Activated B cell treated with CpG ODN at 0.5 μM for 24 hours (primary cell): ENCODE results near the gene PARP12. TPM values are rescaled to one million over a fixed set of nuclear protein-coding genes. Genes with fewer than 3 reads are reported as not detected.

Experiments
- ATAC-seq: fragments of 200-7000 bp; cut with Tn5 transposase; one replicate; pipeline ENCODE4 v1.10.0; 2021; ENCODE audit warnings: low read depth, mild to moderate bottlenecking, moderate library complexity
- CTCF ChIA-PET: fragments of 350-600 bp; sonication (Branson Sonifier 250); formaldehyde crosslinking; loops from one replicate; lab custom pipeline; 2021; ENCODE audit warnings: antibody characterized with exemption; lab: Charles Lee
- POLR2A ChIA-PET: fragments of 350-600 bp; sonication (Branson Sonifier 250); formaldehyde crosslinking; loops from one replicate; lab custom pipeline; 2021; ENCODE audit warnings: antibody characterized with exemption; lab: Charles Lee
- DNase-seq: peaks from one replicate; pipeline ENCODE4 v3.0.0; 2022
- H3K27ac Mint-ChIP-seq: one replicate; pipeline ENCODE4 v1.8.0; 2020; ENCODE audit warnings: mixed read lengths
- H3K27me3 Mint-ChIP-seq: one replicate; pipeline ENCODE4 v1.8.0; 2021; ENCODE audit warnings: mixed read lengths
- H3K36me3 Mint-ChIP-seq: one replicate; pipeline ENCODE4 v1.8.0; 2021; ENCODE audit warnings: low read depth, mixed read lengths
- H3K4me1 Mint-ChIP-seq: one replicate; pipeline ENCODE4 v1.8.0; 2021; ENCODE audit warnings: mixed read lengths
- H3K4me3 Mint-ChIP-seq: one replicate; pipeline ENCODE4 v1.8.0; 2020; ENCODE audit warnings: mild to moderate bottlenecking, mixed read lengths
- H3K9me3 Mint-ChIP-seq: one replicate; pipeline ENCODE4 v1.8.0; 2020; ENCODE audit warnings: mixed read lengths
- CTCF ChIP-seq: fragments of 200-600 bp; IDR thresholded peaks from one replicate; pipeline ENCODE4 v1.8.0; 2022; ENCODE audit warnings: antibody characterized with exemption, mild to moderate bottlenecking
- intact Hi-C: fragments of 100-400 bp; cut with micrococcal nuclease; formaldehyde crosslinking; loops from one replicate; pipeline ENCODE4 v1.15.1; 2024
- total RNA-seq: library from RNA; stranded (reverse); gene quantifications from 2 replicates; pipeline ENCODE4 v1.2.3, GENCODE V29; 2022

The PARP12 gene
- total RNA-seq, 1 donor from 2014 or later = 128 TPM

GRCh38 chr7:140033036-140033435, 29.7 kb downstream of the PARP12 start:
- POLR2A ChIA-PET = no interaction called here
- ATAC-seq (no peak), DNase-seq (no peak)
- Mint-ChIP-seq H3K4me3 (no peak overlapping the region), H3K27me3 (no peaks in the 10 kb centered on the region), H3K9me3 (no peaks in the 10 kb centered on the region), H3K36me3 (peaks cover 76% of the 10 kb centered on the region), H3K4me1 (peaks cover 24% of the 10 kb centered on the region), H3K27ac (no peak overlapping the region)
- intact Hi-C loops = no loop called here
- CTCF ChIA-PET = no interaction called here
- TF ChIP-seq CTCF = no peak

- no peak for DNase-seq
- no peak for ATAC-seq
- ChIA-PET POLR2A (no interaction called here), CTCF (no interaction called here)
- intact Hi-C loops = no loop called here
- H3K27me3 Mint-ChIP-seq = no peaks in the 10 kb centered on the region
- no peaks in the 10 kb centered on the region for H3K9me3 Mint-ChIP-seq
- no peak overlapping the region for H3K4me3 Mint-ChIP-seq
- TF ChIP-seq CTCF = no peak
- no peak overlapping the region for H3K27ac Mint-ChIP-seq
- peaks cover 17% of the 10 kb centered on the region for H3K4me1 Mint-ChIP-seq
- H3K36me3 Mint-ChIP-seq = peaks cover 75% of the 10 kb centered on the region
Measured at GRCh38 chr7:140031364-140031763, 31.4 kb downstream of the PARP12 start.

- ATAC-seq = no peak
- H3K4me3 Mint-ChIP-seq = no peak overlapping the region
- TF ChIP-seq CTCF = no peak
- H3K27me3 Mint-ChIP-seq = no peaks in the 10 kb centered on the region
- intact Hi-C loops = no loop called here
- no peak for DNase-seq
- ChIA-PET CTCF (no interaction called here), POLR2A (no interaction called here)
- H3K4me1 Mint-ChIP-seq = peaks cover 10% of the 10 kb centered on the region
- H3K36me3 Mint-ChIP-seq = peaks cover 82% of the 10 kb centered on the region
- no peaks in the 10 kb centered on the region for H3K9me3 Mint-ChIP-seq
- peak overlapping the region; percentile 32 for H3K27ac Mint-ChIP-seq
Measured at GRCh38 chr7:140029072-140029471, 33.7 kb downstream of the PARP12 start.

- CTCF ChIA-PET = no interaction called here
Measured at GRCh38 chr7:140028311-140028710, 34.4 kb downstream of the PARP12 start.

GRCh38 chr7:140027858-140028257, 34.9 kb downstream of the PARP12 start:
- TF ChIP-seq CTCF = no peak
- ATAC-seq (no peak), DNase-seq (no peak)
- Mint-ChIP-seq H3K27ac (no peak overlapping the region), H3K4me3 (no peak overlapping the region), H3K9me3 (no peaks in the 10 kb centered on the region), H3K4me1 (peaks cover 5% of the 10 kb centered on the region), H3K27me3 (no peaks in the 10 kb centered on the region), H3K36me3 (peaks cover 83% of the 10 kb centered on the region)
- intact Hi-C loops = no loop called here
- CTCF ChIA-PET = no interaction called here
- POLR2A ChIA-PET = no interaction called here

More at GRCh38 chr7:140028311-140028710, 34.4 kb downstream of the PARP12 start:
- no peak for DNase-seq
- intact Hi-C loops = no loop called here
- Mint-ChIP-seq H3K27ac (no peak overlapping the region), H3K9me3 (no peaks in the 10 kb centered on the region), H3K4me3 (no peak overlapping the region), H3K36me3 (peaks cover 82% of the 10 kb centered on the region), H3K4me1 (peaks cover 7% of the 10 kb centered on the region), H3K27me3 (no peaks in the 10 kb centered on the region)
- POLR2A ChIA-PET = no interaction called here
- no peak for TF ChIP-seq CTCF
- ATAC-seq = no peak
